HepG2 (cell line): ENCODE results near the gene GADD45B. TPM values are rescaled to one million over a fixed set of nuclear protein-coding genes. Genes with fewer than 3 reads are reported as not detected.

Source experiments
- ARID2 ChIP-seq: sonication (generic); formaldehyde crosslinking; IDR thresholded peaks from 2 replicates; pipeline ENCODE4 v1.8.1; 2022; ENCODE audit warnings: mild to moderate bottlenecking, missing genetic modification reagents, borderline replicate concordance
- GFI1 ChIP-seq: sonication (generic); formaldehyde crosslinking; IDR thresholded peaks from 2 replicates; pipeline ENCODE4 v1.5.0; 2020; ENCODE audit warnings: missing genetic modification reagents, mild to moderate bottlenecking, borderline replicate concordance
- IKZF4 ChIP-seq: sonication (generic); formaldehyde crosslinking; IDR thresholded peaks from 2 replicates; pipeline ENCODE4 v1.5.1; 2020; ENCODE audit warnings: borderline replicate concordance, mild to moderate bottlenecking, low read depth, missing genetic modification reagents; ENCODE audit errors: not compliant biosample characterization
- JUND ChIP-seq: sonication (generic); formaldehyde crosslinking; IDR thresholded peaks from 2 replicates; pipeline ENCODE4 v1.8.0; 2022; ENCODE audit warnings: mild to moderate bottlenecking, missing genetic modification reagents
- KDM5A ChIP-seq: fragments of 200-600 bp; sonication (generic); IDR thresholded peaks from 2 replicates; pipeline ENCODE4 v1.7.0; 2018; ENCODE audit warnings: antibody characterized with exemption, mild to moderate bottlenecking, low read length, borderline replicate concordance
- PAXIP1 ChIP-seq: sonication (generic); formaldehyde crosslinking; conservative IDR thresholded peaks from 2 replicates; pipeline ENCODE4 v1.4.0; 2020; ENCODE audit warnings: mild to moderate bottlenecking, missing genetic modification reagents, moderate library complexity
- TARDBP ChIP-seq: sonication (generic); formaldehyde crosslinking; IDR thresholded peaks from 2 replicates; pipeline ENCODE4 v1.8.0; 2022; ENCODE audit warnings: mild to moderate bottlenecking, missing genetic modification reagents
- UBTF ChIP-seq: sonication (generic); formaldehyde crosslinking; IDR thresholded peaks from 2 replicates; pipeline ENCODE4 v1.4.0; 2020; ENCODE audit warnings: mild to moderate bottlenecking, missing genetic modification reagents
- ZNF10 ChIP-seq: sonication (generic); formaldehyde crosslinking; IDR thresholded peaks from 2 replicates; pipeline ENCODE4 v1.4.0; 2020; ENCODE audit warnings: mild to moderate bottlenecking, low read depth, missing genetic modification reagents, borderline replicate concordance
- ZNF225 ChIP-seq: sonication (generic); formaldehyde crosslinking; IDR thresholded peaks from 2 replicates; pipeline ENCODE4 v1.4.0; 2020; ENCODE audit warnings: mild to moderate bottlenecking, missing genetic modification reagents
- ZNF407 ChIP-seq: sonication (generic); formaldehyde crosslinking; IDR thresholded peaks from one replicate; pipeline ENCODE4 v1.5.1; 2020; ENCODE audit warnings: mild to moderate bottlenecking, missing genetic modification reagents; ENCODE audit errors: not compliant biosample characterization
- ZNF615 ChIP-seq: sonication (generic); formaldehyde crosslinking; IDR thresholded peaks from 2 replicates; pipeline ENCODE4 v1.5.0; 2020; ENCODE audit warnings: mild to moderate bottlenecking, missing genetic modification reagents, borderline replicate concordance
- ZNF781 ChIP-seq: sonication (generic); formaldehyde crosslinking; IDR thresholded peaks from 2 replicates; pipeline ENCODE4 v1.5.1; 2020; ENCODE audit warnings: borderline replicate concordance, mild to moderate bottlenecking, missing genetic modification reagents; ENCODE audit errors: not compliant biosample characterization
- polyA plus RNA-seq, 8 experiments: library from polyadenylated mRNA; depleted of rRNA in 3 of 8; stranded (reverse) in 7 of 8; unstranded in 1 of 8; fragments of >200 nt; fragmentation: Illumina TruSeq in 4 of 8; extraction: Trizol in 4 of 8; gene quantifications; 2 replicates each; pipeline versions ENCODE4 v1.2.1 to v1.2.3, GENCODE V29; 2011 to 2016; ENCODE audit warnings: low read depth in 4 of 8, missing spikeins in 1 of 8, mixed read lengths in 1 of 8; ENCODE audit not compliant: insufficient read depth in 1 of 8
- total RNA-seq, 5 experiments: library from RNA; depleted of rRNA; stranded (reverse); fragments of >200 nt; fragmentation: Illumina TruSeq; extraction: Trizol; gene quantifications; 2 replicates each; pipeline ENCODE4 v1.2.3, GENCODE V29; 2016; ENCODE audit warnings: low read depth in 1 of 5

GADD45B gene
- total and polyA plus RNA-seq, 2 of the 13 experiments (the other 11 are each of a cell fraction or from before 2014, with no cell fraction given) = 4.6 to 34.1 TPM

- peak; percentile 33; the same call in 1 of the 2 replicates for TF ChIP-seq KDM5A
- peak; percentile 96 for TF ChIP-seq ZNF615 (CRISPR knock-in tag)
- no peak for TF ChIP-seq ARID2 (CRISPR knock-in tag)
- peak; percentile 68 for TF ChIP-seq UBTF
- peak; percentile 95 for TF ChIP-seq GFI1 (CRISPR knock-in tag)
- TF ChIP-seq ZNF781 = no peak
- TF ChIP-seq ZNF10 (CRISPR knock-in tag) = no peak
- TF ChIP-seq ZNF225 (CRISPR knock-in tag) = peak; percentile 58; the same call in 1 of the 2 replicates
- no peak for TF ChIP-seq JUND
- no peak for TF ChIP-seq ZNF407 (CRISPR knock-in tag)
- TF ChIP-seq TARDBP = peak; percentile 90
- peak; percentile 76 for TF ChIP-seq PAXIP1 (CRISPR knock-in tag)
- no peak for TF ChIP-seq IKZF4
Observed at GRCh38 chr19:2462635-2463421, 13.1 kb upstream of the GADD45B start (continued).
